Activated T-cell treated with anti-CD3 and anti-CD28 coated beads for 48 hours (primary cell): Measurements from ENCODE around the gene ERGIC1.
"Not testable (repeated sequence)": the region's sequence is repeated elsewhere in the genome, so short reads cannot be mapped to it uniquely, and the experiment has no call there.

ENCODE experiments used
- DNase-seq: peaks from one replicate; pipeline ENCODE4 v3.0.0-alpha.2; 2020; ENCODE audit warnings: low read depth

Gene ERGIC1

GRCh38 chr5:172833686-172834414 lies at the start of gene ERGIC1:
TSS of gene ERGIC1 (plus strand) at chr5:172834251. CDS start at chr5:172834414, 163 bp downstream.
- peak; percentile 73 for DNase-seq

- DNase-seq, result no peak
Observed at GRCh38 chr5:172785429-172786088, 48.5 kb upstream of the ERGIC1 start.

GRCh38 chr5:172786736-172787462 lies 47.2 kb upstream of the ERGIC1 start:
- DNase-seq, result no peak

- DNase-seq, result not testable (repeated sequence)
Observed at GRCh38 chr5:172787538-172787937, 46.5 kb upstream of the ERGIC1 start.

GRCh38 chr5:172788771-172789686 lies 45.0 kb upstream of the ERGIC1 start:
- DNase-seq, result no peak

- no peak for DNase-seq
Observed at GRCh38 chr5:172789687-172790495, 44.2 kb upstream of the ERGIC1 start.

- no peak for DNase-seq
Observed at GRCh38 chr5:172790496-172790889, 43.6 kb upstream of the ERGIC1 start.

- no peak for DNase-seq
Observed at GRCh38 chr5:172791286-172791685, 42.8 kb upstream of the ERGIC1 start.

GRCh38 chr5:172791726-172792445 lies 42.2 kb upstream of the ERGIC1 start:
- DNase-seq, result no peak

GRCh38 chr5:172792701-172793570 lies 41.1 kb upstream of the ERGIC1 start:
- DNase-seq, result no peak

GRCh38 chr5:172793577-172794488 lies 40.2 kb upstream of the ERGIC1 start:
- no peak for DNase-seq

- DNase-seq, result no peak
Observed at GRCh38 chr5:172795318-172795977, 38.6 kb upstream of the ERGIC1 start.

- DNase-seq, result no peak
Observed at GRCh38 chr5:172796306-172796705, 37.7 kb upstream of the ERGIC1 start.

- no peak for DNase-seq
Observed at GRCh38 chr5:172797771-172798191, 36.3 kb upstream of the ERGIC1 start.

- no peak for DNase-seq
Observed at GRCh38 chr5:172798422-172799215, 35.4 kb upstream of the ERGIC1 start.

- no peak for DNase-seq
Observed at GRCh38 chr5:172799416-172799815, 34.6 kb upstream of the ERGIC1 start.

GRCh38 chr5:172800088-172800551 lies 33.9 kb upstream of the ERGIC1 start:
- DNase-seq, result no peak
